ENCODE results near the gene BTLA. TPM values are rescaled to one million over a fixed set of nuclear protein-coding genes. Genes with fewer than 3 reads are reported as not detected.
"Not testable (repeated sequence)": the region's sequence is repeated elsewhere in the genome, so short reads cannot be mapped to it uniquely, and the experiment has no call there.

BTLA gene
- total RNA-seq, 2 donors from 2014 or later = 9.4 to 16.0 TPM

GRCh38 chr3:112418526-112418925, 80.7 kb downstream of the BTLA start:
- H3K27ac Mint-ChIP-seq; ATAC-seq; H3K9me3 ChIP-seq (ENCODE audit: control insufficient read depth, low read length, poor library complexity, severe bottlenecking); H3K4me3 Mint-ChIP-seq; H3K27me3 Mint-ChIP-seq; H3K4me1 Mint-ChIP-seq; H3K36me3 Mint-ChIP-seq (ENCODE audit: low read depth); DNase-seq: not testable (repeated sequence)

GRCh38 chr3:112417696-112418318, 81.5 kb downstream of the BTLA start:
- ATAC-seq = no peak
- H3K36me3 Mint-ChIP-seq (ENCODE audit: low read depth) = peaks cover 5% of the 10 kb centered on the region
- peaks cover 17% of the 10 kb centered on the region for H3K27me3 Mint-ChIP-seq
- no peak for DNase-seq
- H3K4me3 Mint-ChIP-seq = no peak overlapping the region
- H3K27ac Mint-ChIP-seq = no peak overlapping the region
- H3K4me1 Mint-ChIP-seq = no peaks in the 10 kb centered on the region
- H3K9me3 ChIP-seq (ENCODE audit: control insufficient read depth, low read length, poor library complexity, severe bottlenecking) = no peaks in the 10 kb centered on the region

GRCh38 chr3:112416391-112417212, 82.7 kb downstream of the BTLA start:
- ATAC-seq (no peak), DNase-seq (no peak)
- H3K27me3 Mint-ChIP-seq = peaks cover 18% of the 10 kb centered on the region
- H3K4me1 Mint-ChIP-seq = peaks cover 4% of the 10 kb centered on the region
- no peaks in the 10 kb centered on the region for H3K9me3 ChIP-seq (ENCODE audit: control insufficient read depth, low read length, poor library complexity, severe bottlenecking)
- H3K36me3 Mint-ChIP-seq (ENCODE audit: low read depth) = peaks cover 7% of the 10 kb centered on the region
- no peak overlapping the region for H3K4me3 Mint-ChIP-seq
- no peak overlapping the region for H3K27ac Mint-ChIP-seq

- no peak overlapping the region for H3K4me3 Mint-ChIP-seq
- peaks cover 17% of the 10 kb centered on the region for H3K27me3 Mint-ChIP-seq
- DNase-seq (no peak), ATAC-seq (no peak)
- H3K4me1 Mint-ChIP-seq = peaks cover 8% of the 10 kb centered on the region
- H3K27ac Mint-ChIP-seq = no peak overlapping the region
- no peaks in the 10 kb centered on the region for H3K9me3 ChIP-seq (ENCODE audit: control insufficient read depth, low read length, poor library complexity, severe bottlenecking)
- peaks cover 7% of the 10 kb centered on the region for H3K36me3 Mint-ChIP-seq (ENCODE audit: low read depth)
Observed at GRCh38 chr3:112415390-112415789, 83.9 kb downstream of the BTLA start.

Other genes with a start within 250 kb of the BTLA start
- not detected for gene SLC9C1, start 205.3 kb downstream of the BTLA start, total RNA-seq
- gene CD200, start 166.3 kb downstream of the BTLA start, total RNA-seq = 1 to 10 TPM; 1.7 to 2.8 TPM
- 10 to 100 TPM; 45.9 to 46.2 TPM for gene ATG3, start 62.5 kb upstream of the BTLA start, total RNA-seq
- gene SLC35A5, start 62.6 kb upstream of the BTLA start, total RNA-seq = 1 to 10 TPM; 7.6 to 8.6 TPM
- not detected for gene CCDC80, start 141.7 kb upstream of the BTLA start, total RNA-seq